MG63 (cell line): ENCODE results near the gene TMEM18. TPM values are rescaled to one million over a fixed set of nuclear protein-coding genes. Genes with fewer than 3 reads are reported as not detected.
A peak's percentile ranks its signal among the peaks of the same experiment; 100 is the strongest.

Experiments
- DNase-seq: peaks from one replicate; pipeline ENCODE4 v3.0.0-alpha.2; 2020
- H3K27me3 ChIP-seq: fragments of 250-450 bp; sonication (Bioruptor Pico); 2 replicates; pipeline ENCODE4 v1.5.1; 2020; ENCODE audit warnings: mild to moderate bottlenecking, moderate library complexity
- H3K36me3 ChIP-seq: fragments of 250-450 bp; sonication (Bioruptor Pico); 2 replicates; pipeline ENCODE4 v1.5.1; 2020; ENCODE audit warnings: mild to moderate bottlenecking, moderate library complexity
- H3K4me3 ChIP-seq: fragments of 250-450 bp; sonication (Bioruptor Pico); 2 replicates; pipeline ENCODE4 v1.5.1; 2020; ENCODE audit warnings: mild to moderate bottlenecking, moderate library complexity
- H3K9me3 ChIP-seq: fragments of 250-450 bp; sonication (Bioruptor Pico); 2 replicates; pipeline ENCODE4 v1.5.1; 2020; ENCODE audit warnings: mild to moderate bottlenecking, moderate library complexity
- total RNA-seq: library from RNA; depleted of rRNA; stranded (reverse); fragments of >200 nt; shearing (Covaris generic); gene quantifications from 2 replicates; pipeline ENCODE4 v1.2.3, GENCODE V29; 2014; ENCODE audit warnings: low replicate concordance

Gene TMEM18
- total RNA-seq, 1 experiment from 2014 or later: 19.0 TPM

DNA sequence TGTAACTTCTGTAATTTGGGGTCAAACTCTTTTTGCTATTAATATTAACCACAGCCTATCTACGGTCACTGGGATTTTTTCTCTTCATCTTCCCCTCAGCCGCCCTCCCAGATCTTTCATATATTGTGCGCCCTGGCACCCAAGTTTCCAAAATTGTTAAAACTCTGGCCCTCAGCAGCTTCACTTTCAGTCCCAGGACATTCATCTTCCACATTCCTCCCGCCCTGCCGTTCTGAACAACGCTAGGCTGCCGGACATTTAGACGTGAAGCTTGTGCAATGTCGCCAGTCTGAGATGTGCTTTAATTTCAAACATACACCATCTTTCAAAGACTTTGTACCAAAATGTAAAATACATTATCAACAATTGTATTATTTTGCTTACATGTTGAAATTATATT, 1.8 kb upstream of the TMEM18 start:
- Histone ChIP-seq H3K9me3 (peaks cover 4% of the 10 kb centered on the region; the same call in 1 of the 2 replicates), H3K4me3 (no peak overlapping the region), H3K27me3 (no peaks in the 10 kb centered on the region), H3K36me3 (peaks cover 8% of the 10 kb centered on the region)
- no peak for DNase-seq

DNA sequence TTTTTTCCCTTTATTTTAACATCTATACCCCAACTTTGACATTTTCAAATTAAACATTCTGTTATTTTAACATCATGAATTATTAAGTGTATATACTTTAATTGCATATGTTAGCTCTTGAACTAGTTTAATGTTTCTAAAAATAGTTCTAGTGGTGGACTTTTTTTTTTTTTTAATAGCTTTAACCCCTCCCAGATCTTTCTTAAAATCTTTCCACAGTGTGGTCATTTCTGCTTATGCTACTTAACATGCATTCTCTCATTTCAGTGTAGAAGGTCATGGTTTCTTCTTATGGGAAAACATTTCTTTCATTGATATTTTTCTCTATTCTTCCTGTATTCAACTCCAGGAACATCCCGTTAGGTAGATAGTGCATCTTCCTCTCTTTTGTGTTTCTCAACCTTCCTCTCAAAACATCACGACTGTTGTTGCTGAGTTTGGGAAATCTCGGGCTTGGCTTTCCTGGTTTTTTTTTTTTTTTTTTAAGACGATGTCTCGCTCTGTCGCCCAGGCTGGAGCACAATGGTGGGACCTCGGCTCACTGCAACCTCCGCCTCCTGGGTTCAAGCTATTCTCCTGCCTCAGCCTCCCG, 849 bp upstream of the TMEM18 start:
- no peaks in the 10 kb centered on the region for H3K27me3 ChIP-seq
- H3K36me3 ChIP-seq: peaks cover 8% of the 10 kb centered on the region
- no peak for DNase-seq
- H3K4me3 ChIP-seq: peak overlapping the region; percentile 76
- peaks cover 4% of the 10 kb centered on the region; the same call in 1 of the 2 replicates for H3K9me3 ChIP-seq

DNA sequence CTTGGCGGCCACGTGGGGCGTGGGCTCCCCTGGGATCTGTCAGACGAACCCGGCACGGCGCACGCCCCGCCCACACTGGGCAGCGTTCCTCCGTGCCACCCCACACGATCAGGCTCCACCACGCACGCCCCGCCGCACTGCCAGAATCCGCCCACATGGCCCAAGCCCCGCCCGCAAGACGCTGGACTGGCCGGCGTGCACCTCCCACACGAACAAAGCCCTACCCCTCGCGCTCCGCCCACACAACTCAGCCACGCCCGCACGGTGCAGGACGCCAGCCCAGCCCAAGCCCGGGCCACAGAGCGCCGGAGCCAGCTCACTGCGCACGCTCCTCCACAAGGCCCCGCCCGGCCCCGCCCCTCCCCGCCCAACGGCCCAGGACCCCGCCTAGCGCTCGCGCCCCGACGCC, 555 bp downstream of the TMEM18 start:
- Histone ChIP-seq H3K36me3 (peaks cover 11% of the 10 kb centered on the region), H3K4me3 (peak overlapping the region; percentile 51), H3K27me3 (no peaks in the 10 kb centered on the region), H3K9me3 (peaks cover 4% of the 10 kb centered on the region; the same call in 1 of the 2 replicates)
- peak; percentile 96 for DNase-seq

DNA sequence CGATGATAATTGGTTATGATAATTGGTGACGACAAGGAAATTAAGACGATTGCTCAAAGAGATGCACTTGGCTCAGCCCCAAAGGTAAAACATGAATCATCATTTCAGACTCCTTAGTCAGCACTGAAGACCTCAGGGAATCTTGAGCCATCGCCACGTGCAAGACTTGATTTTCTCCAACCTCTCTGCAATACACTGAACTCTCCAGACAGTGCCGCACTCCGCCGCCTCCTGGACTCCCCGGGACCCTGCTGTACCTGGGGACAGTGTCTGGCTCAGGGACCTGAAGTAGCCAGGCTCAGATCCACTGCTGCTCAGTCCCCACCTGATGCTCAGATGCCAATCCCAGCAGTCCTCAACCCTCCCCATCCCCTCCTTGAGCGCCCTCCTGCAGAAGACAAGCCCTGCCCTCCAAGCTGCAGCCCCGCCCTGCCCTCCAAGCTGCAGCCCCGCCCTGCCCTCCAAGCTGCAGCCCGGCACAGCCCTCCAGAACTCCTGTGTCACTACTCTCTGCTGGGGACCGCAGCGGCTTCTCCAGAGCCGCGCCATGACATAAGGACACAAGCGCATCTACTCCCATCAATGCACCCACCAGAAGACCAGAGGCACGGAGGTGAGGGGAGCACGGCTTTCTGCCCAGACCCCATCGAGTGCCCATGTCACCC, 1.1 kb downstream of the TMEM18 start:
- peaks cover 11% of the 10 kb centered on the region for H3K36me3 ChIP-seq
- peak; percentile 60 for DNase-seq
- peak overlapping the region; percentile 51 for H3K4me3 ChIP-seq
- peaks cover 4% of the 10 kb centered on the region; the same call in 1 of the 2 replicates for H3K9me3 ChIP-seq
- no peaks in the 10 kb centered on the region for H3K27me3 ChIP-seq

DNA sequence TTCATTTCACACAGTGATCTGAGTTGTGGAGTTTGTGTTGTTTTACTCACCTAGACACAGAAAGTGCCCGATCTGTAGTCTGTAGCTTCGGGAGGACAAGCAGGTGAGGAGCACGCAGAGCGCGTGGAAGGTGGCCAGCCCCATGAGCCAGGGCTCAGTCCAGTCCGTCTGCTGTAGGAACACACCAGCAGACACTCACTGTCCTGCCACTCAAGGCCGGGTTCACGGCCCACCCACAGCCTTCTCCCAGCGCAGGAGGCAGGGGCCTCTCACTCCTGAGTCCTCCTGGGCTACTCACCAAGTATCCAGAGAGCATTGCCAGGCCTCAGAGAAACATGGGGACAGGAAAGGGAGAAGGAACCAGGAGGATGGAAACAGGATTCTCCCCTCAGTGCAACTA, 1.7 kb downstream of the TMEM18 start:
- Histone ChIP-seq H3K4me3 (no peak overlapping the region), H3K27me3 (no peaks in the 10 kb centered on the region), H3K36me3 (peaks cover 11% of the 10 kb centered on the region), H3K9me3 (peaks cover 4% of the 10 kb centered on the region; the same call in 1 of the 2 replicates)
- DNase-seq: no peak

DNA sequence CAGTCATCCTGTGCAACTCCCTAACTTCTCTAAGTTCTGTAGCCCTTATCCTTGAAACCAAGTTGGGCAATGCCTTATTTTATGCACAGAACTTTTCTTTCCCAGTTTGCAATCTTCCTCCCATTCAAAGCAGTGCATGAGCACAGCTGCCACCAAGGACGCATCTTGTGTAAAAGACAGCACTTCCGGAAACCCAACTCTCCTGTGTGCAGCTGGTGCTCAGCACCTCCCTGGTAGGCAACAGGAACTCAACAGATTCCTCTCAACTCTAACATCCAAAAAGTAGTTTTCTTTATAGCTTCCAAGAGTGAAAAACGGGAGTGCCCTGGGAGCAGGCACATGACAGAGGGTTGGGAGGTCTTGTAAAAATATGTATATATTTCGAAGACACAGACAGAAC, 2.2 kb downstream of the TMEM18 start:
- Histone ChIP-seq H3K4me3 (no peak overlapping the region), H3K36me3 (peaks cover 11% of the 10 kb centered on the region), H3K9me3 (peaks cover 4% of the 10 kb centered on the region; the same call in 1 of the 2 replicates), H3K27me3 (no peaks in the 10 kb centered on the region)
- no peak for DNase-seq

DNA sequence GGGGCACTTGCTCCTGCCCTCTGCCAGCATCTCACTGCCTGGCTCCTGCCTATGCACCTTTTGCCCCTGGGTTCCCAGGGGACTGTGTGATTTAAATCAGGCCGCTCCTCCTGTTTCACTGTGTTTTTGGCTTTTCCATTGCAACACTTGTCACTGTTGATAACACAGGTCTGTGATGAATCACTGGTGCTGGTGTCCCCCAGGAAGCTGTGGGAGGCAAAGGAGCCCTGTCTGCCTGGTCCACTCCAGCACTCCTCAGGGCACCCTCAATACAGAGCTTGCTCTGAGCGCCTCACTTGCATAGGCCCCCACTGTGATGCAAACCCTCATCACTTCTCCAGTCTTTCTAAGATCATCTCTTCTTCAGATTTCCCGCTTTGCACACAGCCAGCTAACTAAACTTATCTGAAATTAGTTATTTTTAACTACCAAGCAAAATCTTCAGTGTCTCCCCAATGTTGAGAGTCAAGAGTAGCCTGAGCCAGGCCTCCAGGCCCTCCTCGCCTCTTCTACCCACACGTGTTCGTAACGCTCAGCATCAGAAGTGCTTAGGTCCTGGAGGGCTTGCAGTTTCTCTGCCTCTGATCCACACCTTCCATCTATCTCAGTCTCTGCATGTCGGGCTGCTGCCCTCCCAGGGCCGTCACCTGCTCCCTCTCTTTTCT, 2.8 kb downstream of the TMEM18 start:
- H3K4me3 ChIP-seq: no peak overlapping the region
- DNase-seq: no peak
- H3K27me3 ChIP-seq: no peaks in the 10 kb centered on the region
- peaks cover 12% of the 10 kb centered on the region for H3K36me3 ChIP-seq
- peaks cover 4% of the 10 kb centered on the region; the same call in 1 of the 2 replicates for H3K9me3 ChIP-seq

DNA sequence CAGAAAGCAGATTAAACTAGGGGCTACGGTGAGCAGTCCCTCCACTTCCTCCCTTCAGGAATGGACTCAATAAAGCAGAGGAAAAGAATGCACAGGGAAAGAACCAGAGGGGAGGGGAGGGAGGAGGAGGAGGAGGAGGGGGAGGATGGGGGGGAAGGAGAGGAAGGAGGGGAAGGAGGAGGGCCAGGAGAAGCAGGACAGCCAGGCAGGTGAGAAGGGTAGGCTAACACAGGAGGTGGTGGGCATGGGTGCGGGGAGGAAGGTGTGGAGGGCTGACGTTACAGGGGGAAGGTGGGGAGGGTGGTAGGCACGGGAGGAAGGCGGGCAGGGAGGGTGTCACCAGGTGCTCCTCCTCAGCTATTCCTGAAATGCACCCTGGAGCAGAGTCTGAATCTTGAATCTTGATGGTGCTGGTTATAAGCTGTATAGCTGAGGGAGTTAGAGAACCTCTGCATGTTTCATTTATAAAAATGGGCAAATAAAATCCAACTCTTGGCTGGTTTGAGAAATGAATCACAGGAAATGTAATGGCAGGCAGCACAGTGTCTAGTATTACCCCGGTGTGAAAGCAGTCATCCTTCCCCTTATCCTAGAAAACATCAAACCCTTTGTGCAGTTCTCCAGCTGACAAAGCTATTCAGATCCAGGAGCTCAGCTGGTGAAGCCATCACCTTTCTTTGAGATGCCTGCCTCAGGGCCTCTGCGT, 3.4 kb downstream of the TMEM18 start:
- peaks cover 4% of the 10 kb centered on the region; the same call in 1 of the 2 replicates for H3K9me3 ChIP-seq
- H3K36me3 ChIP-seq: peaks cover 19% of the 10 kb centered on the region
- no peak overlapping the region for H3K4me3 ChIP-seq
- H3K27me3 ChIP-seq: no peaks in the 10 kb centered on the region
- DNase-seq: no peak

DNA sequence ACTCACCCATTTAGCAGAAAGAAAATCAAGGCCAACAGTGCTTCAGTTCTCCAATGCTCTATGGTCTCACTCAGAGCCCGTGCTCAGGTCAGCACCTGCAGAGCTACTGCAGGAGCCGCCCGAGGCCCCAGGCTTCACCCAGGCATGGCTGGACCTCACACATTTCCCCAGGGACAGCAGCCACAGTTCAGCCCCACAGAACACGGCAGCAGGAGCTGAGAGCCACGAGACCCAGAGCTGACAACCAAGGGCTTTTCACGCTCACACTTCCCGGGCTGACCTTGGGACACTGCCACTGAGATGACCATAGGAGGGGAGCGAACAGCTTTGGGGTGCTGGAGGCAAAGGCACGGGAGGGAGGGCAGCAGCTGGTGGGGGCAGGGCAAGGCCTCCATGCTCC, 4.2 kb downstream of the TMEM18 start:
- no peaks in the 10 kb centered on the region for H3K27me3 ChIP-seq
- H3K36me3 ChIP-seq: peaks cover 26% of the 10 kb centered on the region
- no peak overlapping the region for H3K4me3 ChIP-seq
- DNase-seq: no peak
- peaks cover 4% of the 10 kb centered on the region; the same call in 1 of the 2 replicates for H3K9me3 ChIP-seq

DNA sequence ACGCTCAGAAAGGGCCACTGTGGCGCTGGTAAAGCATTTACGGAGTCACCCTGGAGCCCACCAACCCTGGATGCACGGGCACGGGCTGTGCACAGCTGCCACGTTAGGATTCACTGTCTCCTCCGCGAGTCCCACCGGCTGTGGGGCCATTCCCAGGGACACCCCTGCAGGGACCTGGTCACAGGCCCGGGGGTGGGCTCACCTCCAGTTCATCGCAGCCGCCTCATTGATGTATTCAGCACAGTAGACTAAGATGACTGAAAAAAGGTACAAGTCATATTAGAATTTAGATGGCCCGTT, 4.7 kb downstream of the TMEM18 start:
- H3K27me3 ChIP-seq: no peaks in the 10 kb centered on the region
- peaks cover 31% of the 10 kb centered on the region for H3K36me3 ChIP-seq
- DNase-seq: no peak
- H3K9me3 ChIP-seq: no peaks in the 10 kb centered on the region
- H3K4me3 ChIP-seq: no peak overlapping the region

DNA sequence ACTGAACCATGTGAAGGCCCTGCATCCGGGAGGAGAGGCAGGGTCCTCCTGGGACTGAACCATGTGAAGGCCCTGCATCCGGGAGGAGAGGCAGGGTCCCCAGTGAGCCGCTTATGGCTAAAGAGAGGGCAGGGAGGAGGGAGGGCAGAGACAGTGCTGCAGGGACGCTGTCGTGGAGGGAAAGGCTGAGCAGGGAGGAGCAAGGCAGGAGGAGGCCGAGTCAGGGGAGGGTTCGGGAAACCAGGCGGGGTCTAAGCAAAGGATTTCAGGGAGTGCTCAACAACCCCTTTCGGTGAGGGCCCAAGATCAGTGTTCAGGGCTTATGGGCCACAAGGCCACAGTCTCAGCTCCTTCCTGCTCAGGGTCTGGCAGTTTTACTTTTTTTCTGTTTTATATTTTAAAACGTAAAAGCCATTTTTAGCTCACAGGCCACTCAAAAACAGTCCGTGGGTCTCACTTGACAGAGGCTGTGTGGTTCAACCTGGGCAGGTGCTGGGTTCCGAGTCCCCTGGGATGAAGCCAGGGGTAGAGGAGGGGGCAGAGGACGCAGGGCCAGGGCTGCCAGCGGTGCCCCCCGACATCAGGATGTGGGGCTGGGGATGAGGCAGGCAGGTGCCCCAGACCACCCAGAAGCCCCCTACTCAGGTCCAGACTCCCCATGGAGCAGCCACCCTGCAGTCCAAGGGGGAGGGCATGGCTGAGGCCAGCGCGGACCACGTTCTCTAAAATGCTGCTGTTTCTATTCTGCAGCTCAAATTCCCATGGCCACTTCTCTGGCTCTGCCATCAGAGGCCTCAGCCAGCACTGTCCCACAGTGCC, 5.2 kb downstream of the TMEM18 start:
- peaks cover 36% of the 10 kb centered on the region for H3K36me3 ChIP-seq
- H3K27me3 ChIP-seq: no peaks in the 10 kb centered on the region
- H3K4me3 ChIP-seq: no peak overlapping the region
- no peak for DNase-seq
- H3K9me3 ChIP-seq: no peaks in the 10 kb centered on the region

DNA sequence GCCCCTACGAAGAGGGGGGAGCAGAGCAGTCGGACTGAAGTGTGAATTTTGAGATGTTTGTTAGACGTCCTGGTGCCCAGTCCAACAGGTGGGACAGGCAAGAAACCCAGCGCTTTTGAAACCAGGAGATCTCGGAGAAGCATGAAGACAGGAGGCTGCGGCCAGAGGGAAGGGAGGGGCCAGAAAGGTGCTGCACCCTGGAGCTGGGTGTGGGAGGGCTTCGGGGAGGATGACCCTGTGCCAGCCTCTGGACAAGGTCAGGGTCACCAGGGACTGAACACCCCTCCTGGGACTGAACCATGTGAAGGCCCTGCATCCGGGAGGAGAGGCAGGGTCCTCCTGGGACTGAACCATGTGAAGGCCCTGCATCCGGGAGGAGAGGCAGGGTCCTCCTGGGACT, 6.1 kb downstream of the TMEM18 start:
- peaks cover 44% of the 10 kb centered on the region for H3K36me3 ChIP-seq

DNA sequence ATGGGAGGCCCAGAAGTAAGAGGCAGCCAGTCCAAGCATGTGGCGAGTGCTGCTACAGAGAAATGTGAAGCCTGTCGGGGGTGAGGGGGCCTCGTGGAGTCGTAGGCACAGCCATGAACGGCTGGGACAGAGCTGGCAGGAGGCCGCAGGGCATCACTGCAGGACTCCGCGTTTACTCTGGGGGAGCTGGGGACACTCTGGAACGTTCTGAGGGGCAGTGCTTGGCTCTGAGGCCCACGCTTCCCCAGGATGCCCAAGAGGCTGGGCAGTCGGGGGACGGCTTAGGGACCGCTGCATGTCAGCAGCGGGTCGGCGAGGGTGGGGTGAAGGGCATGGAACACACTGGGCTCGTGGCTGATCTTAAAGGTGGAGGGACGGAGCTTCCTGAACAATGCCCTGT, 6.6 kb downstream of the TMEM18 start:
- DNase-seq: no peak
- H3K4me3 ChIP-seq: no peak overlapping the region
- peaks cover 44% of the 10 kb centered on the region for H3K36me3 ChIP-seq
- H3K9me3 ChIP-seq: no peaks in the 10 kb centered on the region
- no peaks in the 10 kb centered on the region for H3K27me3 ChIP-seq

More for the DNA sequence above, 6.1 kb downstream of the TMEM18 start:
- H3K27me3 ChIP-seq: no peaks in the 10 kb centered on the region
- no peak for DNase-seq
- H3K9me3 ChIP-seq: no peaks in the 10 kb centered on the region
- H3K4me3 ChIP-seq: no peak overlapping the region

DNA sequence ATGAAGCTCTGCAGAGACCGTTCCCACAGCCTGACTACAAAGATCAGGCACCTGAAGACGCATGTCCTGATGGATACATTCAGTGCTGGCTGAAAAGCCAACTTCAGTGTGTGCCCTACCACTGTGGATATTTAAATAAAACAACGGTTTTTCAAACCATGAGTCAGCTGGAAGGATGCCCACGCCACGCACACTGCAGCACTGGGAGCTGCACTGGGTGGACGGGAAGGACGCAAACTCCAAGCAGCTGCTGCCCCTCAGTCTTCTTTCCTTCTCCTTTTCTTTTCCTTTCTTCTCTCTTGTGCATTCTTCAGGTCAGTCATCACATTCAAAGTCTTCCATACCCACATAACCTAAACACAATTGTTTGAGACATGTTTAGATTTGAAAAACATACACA, 7.9 kb downstream of the TMEM18 start:
- Histone ChIP-seq H3K27me3 (no peaks in the 10 kb centered on the region), H3K36me3 (peaks cover 42% of the 10 kb centered on the region), H3K4me3 (no peak overlapping the region), H3K9me3 (no peaks in the 10 kb centered on the region)
- peak; percentile 50 for DNase-seq

DNA sequence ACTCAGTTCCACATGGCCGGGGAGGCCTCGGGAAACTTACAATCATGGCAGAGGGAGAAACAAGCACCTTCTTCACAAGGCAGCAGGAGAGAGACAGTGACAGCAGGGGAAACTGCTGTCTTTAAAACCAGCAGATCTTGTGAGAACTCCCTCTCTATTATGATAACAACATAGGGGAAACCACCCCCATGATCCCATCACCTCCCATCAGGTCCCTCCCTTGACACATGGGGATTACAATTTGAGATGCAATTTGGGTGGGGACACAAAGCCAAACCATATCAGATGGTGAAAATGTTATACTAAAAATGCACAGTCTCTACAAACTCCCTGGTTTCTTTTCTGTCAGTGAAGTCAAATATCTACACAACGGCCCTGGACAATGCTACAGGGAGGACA, 9.2 kb downstream of the TMEM18 start:
- no peaks in the 10 kb centered on the region for H3K27me3 ChIP-seq
- no peaks in the 10 kb centered on the region for H3K9me3 ChIP-seq
- DNase-seq: no peak
- H3K4me3 ChIP-seq: no peak overlapping the region
- peaks cover 46% of the 10 kb centered on the region for H3K36me3 ChIP-seq

DNA sequence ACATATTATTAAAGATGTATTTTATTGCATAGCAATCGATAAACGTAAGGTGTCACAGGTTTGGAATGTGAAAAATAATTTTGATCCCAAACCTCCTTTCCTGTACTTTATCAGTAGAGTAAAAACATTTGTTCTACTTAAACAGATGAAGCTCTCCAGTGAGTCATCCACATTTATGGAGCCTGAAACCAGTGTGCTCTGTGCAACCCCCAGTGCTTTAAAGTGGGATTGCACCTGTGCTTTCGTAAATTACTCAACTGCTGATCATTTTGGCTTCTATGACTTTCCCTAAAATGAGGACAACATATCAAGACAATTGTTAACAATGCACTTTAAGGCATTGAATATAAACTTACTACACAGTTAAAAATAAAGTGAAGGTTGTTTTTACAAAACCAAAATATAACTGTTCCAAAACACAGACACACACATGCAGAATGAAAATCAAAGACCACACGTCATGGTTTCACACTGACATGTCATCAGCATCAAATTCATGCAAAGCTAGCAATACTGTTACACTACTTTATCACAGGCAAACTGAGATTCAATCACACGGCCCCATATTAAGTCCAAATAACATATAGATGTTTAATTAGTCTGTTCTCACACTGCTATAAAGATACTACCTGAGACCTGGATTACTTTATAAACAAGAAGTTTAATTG, 9.7 kb downstream of the TMEM18 start:
- Histone ChIP-seq H3K4me3 (no peak overlapping the region), H3K27me3 (no peaks in the 10 kb centered on the region), H3K36me3 (peaks cover 46% of the 10 kb centered on the region), H3K9me3 (no peaks in the 10 kb centered on the region)
- peak; percentile 23 for DNase-seq
